ENCODE measurements around the gene NLGN4X.

DNA sequence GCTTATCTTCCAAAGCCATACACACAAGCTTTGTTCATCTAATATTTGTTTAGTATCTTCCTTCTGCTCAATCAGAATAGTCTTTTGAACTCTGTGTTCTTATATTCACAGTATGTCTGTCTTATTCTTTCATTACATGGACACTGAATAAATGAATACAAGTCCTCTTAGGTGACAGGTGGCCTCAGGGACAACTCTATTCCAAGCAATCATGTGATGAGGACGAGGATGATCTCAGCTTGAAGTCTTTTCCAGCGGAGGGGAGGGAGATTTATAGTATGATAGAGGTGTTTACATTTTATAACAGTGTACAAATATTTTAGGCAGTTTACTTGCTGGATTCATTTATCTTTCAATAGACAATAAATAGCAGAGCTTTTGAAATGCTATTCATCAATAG is 300.4 kb downstream of the NLGN4X start:
- no peak for TF ChIP-seq CTCF (IDR thresholded peaks at IDR 0.05; ENCODE audit: insufficient read depth, low read length, poor library complexity, severe bottlenecking)
- no peak for TF ChIP-seq EZH2phosphoT487 (conservative IDR thresholded peaks at IDR 0.05; ENCODE audit: low read length)

Measured in SU-DHL-6 (cell line).